GM19238 (cell line): ENCODE measurements around the gene CDK5RAP1.
"Not testable (repeated sequence)": the region's sequence is repeated elsewhere in the genome, so short reads cannot be mapped to it uniquely, and the experiment has no call there.

ENCODE experiments used
- DNase-seq: peaks from one replicate; pipeline ENCODE4 v3.0.0; 2011; ENCODE audit warnings: low spot score; ENCODE audit not compliant: insufficient read length

CDK5RAP1 gene

DNA sequence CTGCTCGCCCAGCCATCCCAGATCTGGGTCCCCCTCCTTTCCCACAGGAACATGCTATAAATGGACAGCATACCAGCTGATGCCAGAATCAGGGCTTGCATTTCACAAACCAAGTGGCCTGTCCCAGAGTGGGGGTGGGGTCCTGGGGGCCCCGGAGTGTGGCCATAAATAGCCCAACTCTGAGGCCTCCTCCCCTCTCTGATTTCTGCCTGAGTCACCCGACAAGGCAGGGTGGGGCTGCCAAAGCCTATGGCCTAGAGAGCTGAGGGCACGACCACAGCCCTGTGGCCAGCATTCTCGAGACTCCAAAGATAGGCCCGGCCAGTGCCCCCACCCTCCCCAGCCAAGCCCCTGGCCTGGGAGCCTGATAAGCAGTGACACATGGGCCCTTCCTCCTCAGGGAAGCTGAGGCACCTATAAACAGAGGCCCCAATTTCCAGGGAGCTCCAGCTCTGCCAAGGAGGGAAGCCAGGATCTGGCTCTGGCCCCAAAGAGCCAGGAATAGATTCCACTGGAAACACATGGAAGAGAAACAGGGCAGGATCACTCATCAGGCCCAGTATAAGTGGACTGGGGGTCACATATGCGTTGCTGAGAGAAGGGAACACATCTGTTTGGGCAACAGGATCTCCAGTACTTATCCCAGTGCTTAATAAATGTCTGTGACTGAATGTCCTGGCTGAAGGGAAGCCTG, 22.0 kb upstream of the CDK5RAP1 start:
- DNase-seq: no peak

GRCh38 chr20:33419140-33419974, 18.0 kb upstream of the CDK5RAP1 start:
- DNase-seq: no peak

GRCh38 chr20:33418033-33418432, 16.7 kb upstream of the CDK5RAP1 start:
- DNase-seq: no peak

- no peak for DNase-seq
Measured at GRCh38 chr20:33415948-33416347, 14.6 kb upstream of the CDK5RAP1 start.

DNA sequence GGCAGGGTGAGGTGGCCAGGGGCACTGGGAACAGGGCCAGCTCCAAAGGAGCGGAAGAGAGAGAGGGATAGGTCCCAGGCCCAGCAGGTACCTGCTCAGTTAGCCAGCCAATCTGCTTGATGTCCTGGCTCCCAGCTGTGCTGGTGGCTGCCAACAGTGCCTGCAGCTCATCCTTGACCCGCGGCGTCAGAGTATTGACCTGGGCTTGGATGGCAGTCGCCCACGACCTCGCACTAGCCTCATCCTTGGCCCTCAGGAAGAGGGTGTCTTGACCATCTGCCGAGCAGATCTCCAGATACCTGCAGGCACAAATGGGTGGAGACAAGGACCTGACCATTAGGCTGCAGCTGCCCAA, 11.1 kb upstream of the CDK5RAP1 start:
- no peak for DNase-seq

DNA sequence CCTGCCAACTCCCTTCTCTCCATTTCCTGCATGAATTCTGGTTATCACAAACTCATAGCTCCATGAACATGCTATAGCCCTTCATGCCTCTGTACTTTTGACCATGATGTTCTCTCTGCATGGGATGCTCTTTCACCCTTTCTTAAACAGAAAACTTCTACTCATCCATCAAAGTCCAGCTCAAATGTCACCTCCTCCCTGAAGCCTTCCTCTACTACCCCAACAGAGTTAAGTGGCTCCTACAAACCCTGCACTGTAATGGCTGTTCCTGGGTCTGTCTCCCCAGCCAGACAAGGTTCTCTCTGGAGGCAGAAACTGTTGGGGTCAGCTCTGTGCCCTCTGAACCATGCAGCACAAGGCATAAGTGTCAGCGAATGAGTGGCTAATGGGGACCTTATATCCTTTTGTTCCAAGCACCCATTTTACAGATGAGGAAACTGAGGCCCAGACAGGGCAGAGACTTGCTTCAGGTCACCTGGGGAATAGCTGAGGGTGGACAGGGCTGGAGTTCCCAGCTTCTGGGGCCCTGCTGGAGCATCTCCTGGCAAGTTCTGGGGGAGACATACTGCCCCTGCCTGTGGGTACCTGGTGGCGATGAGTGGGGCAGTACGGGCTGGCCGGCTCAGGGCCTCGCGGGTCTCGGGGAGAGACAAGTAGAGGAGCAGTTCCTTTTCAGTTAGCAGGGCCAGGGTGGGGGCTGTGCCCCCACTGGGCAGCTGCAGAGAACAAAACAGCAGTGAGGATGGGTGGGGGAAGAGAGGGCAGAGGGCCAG, 10.6 kb upstream of the CDK5RAP1 start:
- no peak for DNase-seq

DNA sequence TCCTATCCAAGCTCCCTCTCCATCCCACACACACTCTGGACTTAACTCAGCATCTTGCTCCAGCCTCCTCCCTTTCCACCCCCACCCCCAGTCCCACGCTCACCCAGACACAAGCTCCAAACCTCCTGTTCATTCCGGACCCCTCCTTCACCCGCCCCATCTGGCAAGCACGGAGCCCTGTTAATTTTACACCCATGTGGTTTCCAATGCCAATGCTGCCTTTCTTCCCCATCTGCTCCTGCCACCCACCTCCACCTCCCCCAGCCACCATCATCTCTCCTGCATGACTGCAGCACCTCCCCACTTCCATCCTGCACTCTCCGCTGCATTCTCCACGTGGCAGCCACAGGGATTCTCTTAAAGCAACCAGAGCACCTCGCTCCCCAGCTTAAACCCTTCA, 9.9 kb upstream of the CDK5RAP1 start:
- no peak for DNase-seq

DNA sequence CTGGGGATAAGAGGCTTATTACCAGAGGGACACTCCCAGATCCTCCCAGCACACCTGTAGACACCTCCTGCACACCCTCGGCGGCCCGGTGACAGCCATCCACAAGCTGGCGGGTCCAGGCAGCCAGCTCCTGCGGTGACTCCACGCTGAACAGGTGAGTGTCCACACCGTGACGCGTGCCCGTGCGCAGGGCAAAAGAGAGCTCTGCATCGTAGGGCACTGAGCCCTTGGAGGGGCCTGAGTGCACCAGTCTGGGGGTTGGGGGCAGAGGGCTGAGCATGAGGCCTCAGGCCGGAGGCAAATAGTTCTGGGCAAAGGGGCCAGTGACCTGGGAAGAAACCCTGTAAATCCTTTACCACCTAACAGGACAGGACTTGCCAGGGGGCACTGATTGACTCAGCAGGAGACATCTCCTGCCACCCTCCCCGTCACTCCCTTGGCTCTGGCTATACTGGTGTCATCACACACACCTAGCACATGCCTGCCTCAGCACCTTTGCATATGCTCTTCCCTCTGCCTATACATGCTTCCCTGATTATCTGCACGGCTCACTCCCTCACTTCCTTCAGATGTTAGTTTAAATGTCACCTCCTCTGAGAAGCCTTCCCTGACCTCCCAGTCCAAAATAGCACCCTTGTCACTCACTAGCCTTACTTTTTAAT, 8.9 kb upstream of the CDK5RAP1 start:
- no peak for DNase-seq

- no peak for DNase-seq
Measured at GRCh38 chr20:33408716-33409654, 7.7 kb upstream of the CDK5RAP1 start.

- DNase-seq: no peak
Measured at GRCh38 chr20:33408313-33408712, 7.0 kb upstream of the CDK5RAP1 start.

DNA sequence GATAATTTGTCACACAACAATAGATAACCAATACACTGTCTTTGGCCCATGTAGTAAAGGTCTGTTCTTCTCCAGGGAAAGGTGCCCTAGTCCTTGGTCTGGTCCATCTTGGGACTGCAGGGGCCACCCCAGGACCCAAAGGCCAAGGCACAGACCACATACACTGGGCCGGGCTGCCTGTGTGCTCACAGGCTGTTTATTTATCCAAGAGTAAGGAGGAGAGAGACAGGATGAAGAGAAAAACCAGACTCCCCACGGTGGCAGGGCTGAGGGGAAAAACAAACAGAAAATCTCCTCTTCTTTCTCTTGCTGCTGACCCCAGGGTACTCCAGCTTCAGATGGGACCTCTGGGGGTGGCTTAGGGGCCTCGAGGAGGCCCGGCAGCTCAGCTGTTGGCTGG, 6.5 kb upstream of the CDK5RAP1 start:
- DNase-seq: no peak

- DNase-seq: no peak
Measured at GRCh38 chr20:33407251-33407650, 5.9 kb upstream of the CDK5RAP1 start.

- DNase-seq: no peak
Measured at GRCh38 chr20:33404281-33404680, 3.0 kb upstream of the CDK5RAP1 start.

DNA sequence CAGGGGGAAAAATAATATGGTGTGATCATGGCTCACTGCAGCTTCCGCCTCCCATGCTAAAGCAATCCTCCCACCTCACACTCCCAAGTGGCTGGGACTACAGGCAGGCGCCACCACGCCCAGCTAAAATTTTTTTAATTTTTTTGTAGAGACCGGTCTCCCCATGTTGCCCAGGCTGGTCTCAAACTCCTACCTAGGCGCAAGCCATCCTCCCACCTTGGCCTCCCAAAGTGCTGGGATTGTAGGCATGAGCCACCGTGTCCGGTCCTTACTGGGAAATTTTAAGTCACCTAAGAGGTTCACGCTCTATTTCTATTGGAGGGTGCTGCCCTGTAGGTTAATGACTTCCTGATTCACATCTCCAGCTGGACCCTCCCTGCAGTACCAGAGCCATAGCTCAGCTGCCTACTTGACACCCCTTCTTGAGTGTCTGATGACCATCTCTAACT, 626 bp upstream of the CDK5RAP1 start:
- DNase-seq: no peak

- no peak for DNase-seq
Measured at GRCh38 chr20:33400812-33401183, 521 bp downstream of the CDK5RAP1 start.

- no peak for DNase-seq
Measured at GRCh38 chr20:33399924-33400323, 1.4 kb downstream of the CDK5RAP1 start.

DNA sequence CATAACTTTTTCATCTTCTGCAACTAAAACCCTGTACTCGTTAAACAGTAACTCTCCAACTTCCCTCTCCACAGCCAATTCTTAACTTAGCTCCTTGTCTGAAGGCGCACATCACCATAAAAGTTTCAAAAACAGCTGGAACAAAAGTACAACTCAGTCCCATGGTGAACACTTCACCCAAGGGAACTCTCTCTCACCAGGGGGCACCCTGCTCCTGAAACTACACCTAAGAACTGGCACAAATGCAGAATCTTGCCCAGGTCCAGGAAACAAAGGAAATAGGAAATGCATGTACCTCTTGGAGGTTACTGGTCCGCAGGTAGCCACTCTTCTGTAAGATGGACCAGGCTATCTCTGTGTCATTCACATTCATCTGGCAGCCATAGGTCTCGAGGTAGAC, 6.6 kb downstream of the CDK5RAP1 start:
- no peak for DNase-seq

DNA sequence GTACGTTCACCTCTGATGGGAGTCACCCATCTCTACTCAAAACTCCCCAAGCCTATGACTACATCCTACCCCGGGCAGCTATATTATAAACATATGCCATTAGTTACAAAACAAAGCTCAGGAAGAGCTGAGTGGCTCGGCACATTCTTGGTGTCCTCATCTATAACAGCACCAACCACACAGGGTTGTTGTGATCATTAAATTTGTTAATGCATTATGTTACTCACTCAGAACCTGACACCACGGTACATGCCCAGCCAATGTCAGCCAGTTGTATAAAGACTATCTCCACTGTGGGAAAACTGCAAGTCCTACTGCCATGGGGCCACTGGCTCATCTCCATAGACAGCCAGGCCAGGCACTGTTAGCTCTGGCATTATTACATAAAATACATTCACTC, 7.7 kb downstream of the CDK5RAP1 start:
- no peak for DNase-seq

GRCh38 chr20:33391722-33392415, 9.4 kb downstream of the CDK5RAP1 start:
- no peak for DNase-seq

DNA sequence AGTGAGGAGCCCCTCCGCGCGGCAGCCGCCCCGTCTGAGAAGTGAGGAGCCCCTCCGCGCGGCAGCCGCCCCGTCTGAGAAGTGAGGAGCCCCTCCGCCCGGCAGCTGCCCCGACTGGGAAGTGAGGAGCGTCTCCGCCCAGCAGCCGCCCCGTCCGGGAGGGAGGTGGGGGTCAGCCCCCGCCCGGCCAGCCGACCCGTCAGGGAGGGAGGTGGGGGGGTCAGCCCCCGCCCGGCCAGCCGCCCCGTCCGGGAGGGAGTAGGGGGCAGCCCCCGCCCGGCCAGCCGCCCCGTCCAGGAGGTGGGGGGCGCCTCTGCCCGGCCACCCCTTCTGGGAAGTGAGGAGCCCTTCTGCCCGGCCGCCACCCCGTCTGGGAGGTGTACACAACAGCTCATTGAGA, 12.0 kb downstream of the CDK5RAP1 start:
- not testable (repeated sequence) for DNase-seq
